Tibial nerve (tissue), 4 donors: ENCODE measurements around the gene FRS2. TPM values are rescaled to one million over a fixed set of nuclear protein-coding genes. Genes with fewer than 3 reads are reported as not detected.
A peak's percentile ranks its signal among the peaks of the same experiment; 100 is the strongest.

Source experiments
- DNase-seq, 2 donors: peaks; one replicate each; pipeline ENCODE4 v3.0.0-alpha.2; 2019; ENCODE audit warnings: low spot score in 2 of 2
- H3K27ac ChIP-seq, 4 donors: fragments of 200-600 bp; sonication (generic) in 3 of 4; one replicate each; pipeline ENCODE4 v1.5.1; 2017 to 2019; ENCODE audit warnings: mild to moderate bottlenecking in 1 of 4
- H3K27me3 ChIP-seq, 2 donors: fragments of 200-600 bp; sonication (generic) in 1 of 2; one replicate each; pipeline versions ENCODE4 v1.5.1 to v1.6.0; 2017 to 2019
- H3K36me3 ChIP-seq, 3 donors: fragments of 200-600 bp; sonication (generic); one replicate each; pipeline ENCODE4 v1.5.1; 2018 to 2019
- H3K4me1 ChIP-seq, 4 donors: fragments of 200-600 bp; sonication (generic) in 3 of 4; one replicate each; pipeline ENCODE4 v1.5.1; 2017 to 2019
- H3K4me3 ChIP-seq, 4 donors: fragments of 200-600 bp; sonication (generic) in 3 of 4; one replicate each; pipeline ENCODE4 v1.5.1; 2017 to 2019; ENCODE audit warnings: mild to moderate bottlenecking in 1 of 4, moderate library complexity in 1 of 4
- H3K9me3 ChIP-seq, 4 donors: fragments of 200-600 bp; sonication (generic) in 3 of 4; one replicate each; pipeline ENCODE4 v1.5.1; 2017 to 2019
- CTCF ChIP-seq, 5 experiments: fragments of 200-600 bp in 3 of 5; fragments of 450-650 bp in 2 of 5; sonication (generic) in 3 of 5; IDR thresholded peaks; one replicate each; pipeline ENCODE4 v1.5.1; 2016 to 2019; ENCODE audit warnings: antibody characterized with exemption in 5 of 5, mild to moderate bottlenecking in 3 of 5, moderate library complexity in 2 of 5
- EP300 ChIP-seq, 2 donors: sonication (generic); formaldehyde crosslinking; IDR thresholded peaks; one replicate each; pipeline ENCODE4 v1.6.1; 2017; ENCODE audit warnings: antibody characterized with exemption in 2 of 2, mild to moderate bottlenecking in 1 of 2
- POLR2A ChIP-seq, 2 donors: fragments of 450-650 bp; IDR thresholded peaks; one replicate each; pipeline ENCODE4 v1.6.1; 2017; ENCODE audit warnings: antibody characterized with exemption in 2 of 2, mild to moderate bottlenecking in 2 of 2, moderate library complexity in 2 of 2
- WGBS, 2 donors: methylation state at CpG; one replicate each; pipeline ENCODE4 v1.1.5; 2018; 5-methylcytosine and 5-hydroxymethylcytosine counted together
- total RNA-seq, 4 donors: library from RNA; depleted of rRNA; stranded (reverse); fragments of >200 nt; gene quantifications; one replicate each; pipeline ENCODE4 v1.1.0, GENCODE V29; 2016

The FRS2 gene
- total RNA-seq, 4 donors from 2014 or later = 51.7 to 113 (median 66.4) TPM

GRCh38 chr12:69579029-69579428 is 108.8 kb downstream of the FRS2 start:
- 76 to 83% methylated on average over 4 of the region's 4 CpGs for WGBS, 2 donors
- peaks cover 0 to 21% (median 0%) of the 10 kb centered on the region in 3 donors for H3K36me3 ChIP-seq
- no peaks in the 10 kb centered on the region for H3K9me3 ChIP-seq
- no peak overlapping the region for H3K4me3 ChIP-seq
- DNase-seq = no peak
- H3K27ac ChIP-seq = no peak overlapping the region
- TF ChIP-seq POLR2A (IDR thresholded peaks at IDR 0.05) (no peak), CTCF (IDR thresholded peaks at IDR 0.05) (no peak), EP300 (IDR thresholded peaks at IDR 0.05) (no peak)
- no peaks in the 10 kb centered on the region for H3K4me1 ChIP-seq
- no peaks in the 10 kb centered on the region for H3K27me3 ChIP-seq

GRCh38 chr12:69580074-69580473 is 109.9 kb downstream of the FRS2 start:
- Histone ChIP-seq H3K36me3 (peaks cover 0 to 10% (median 0%) of the 10 kb centered on the region in 3 donors), H3K27ac (no peak overlapping the region), H3K4me3 (no peak overlapping the region), H3K27me3 (no peaks in the 10 kb centered on the region), H3K4me1 (peaks cover 0 to 3% (median 0%) of the 10 kb centered on the region in 4 donors), H3K9me3 (no peaks in the 10 kb centered on the region)
- no peak for TF ChIP-seq EP300 (IDR thresholded peaks at IDR 0.05)
- WGBS, 2 donors = 94 to 96% methylated on average over 1 of the region's 1 CpG
- no peak for DNase-seq

- no peaks in the 10 kb centered on the region for H3K9me3 ChIP-seq
- no peak for DNase-seq
- H3K4me3 ChIP-seq = no peak overlapping the region
- peaks cover 0 to 17% (median 6%) of the 10 kb centered on the region in 4 donors for H3K4me1 ChIP-seq
- H3K27me3 ChIP-seq = no peaks in the 10 kb centered on the region
- no peak for TF ChIP-seq POLR2A (IDR thresholded peaks at IDR 0.05)
- no peak for TF ChIP-seq EP300 (IDR thresholded peaks at IDR 0.05)
- no peak for TF ChIP-seq CTCF (IDR thresholded peaks at IDR 0.05)
- peaks cover 0 to 14% (median 3%) of the 10 kb centered on the region in 3 donors for H3K36me3 ChIP-seq
- no peak overlapping the region for H3K27ac ChIP-seq
Observed at GRCh38 chr12:69583203-69583602, 113.0 kb downstream of the FRS2 start.

GRCh38 chr12:69585189-69586062 is 115.2 kb downstream of the FRS2 start, which contains the start of gene CCT2:
Gene CCT2 (plus strand): TSS chr12:69585459. CDS start chr12:69585522, 63 bp downstream.
- peak; percentile 94 to 95 for DNase-seq
- Histone ChIP-seq H3K36me3 (peaks cover 0 to 37% (median 12%) of the 10 kb centered on the region in 3 donors), H3K9me3 (no peaks in the 10 kb centered on the region), H3K27me3 (no peaks in the 10 kb centered on the region), H3K4me1 (peaks cover 0 to 17% (median 6%) of the 10 kb centered on the region in 4 donors), H3K4me3 (peak within 1 kb of the TSS; percentile 67 to 86 (median 82)), H3K27ac (peak within 1 kb of the TSS; percentile 66 to 91 (median 76))
- TF ChIP-seq POLR2A (IDR thresholded peaks at IDR 0.05) (peak; percentile 12 to 81), EP300 (IDR thresholded peaks at IDR 0.05) (peak; percentile 74 to 92), CTCF (IDR thresholded peaks at IDR 0.05) (peak in 3 of 5 experiments; percentile 19 to 58 (median 27))
- 1% methylated on average over 54 to 63 of the region's 63 CpGs for WGBS, 2 donors

GRCh38 chr12:69588527-69588926 is 118.3 kb downstream of the FRS2 start:
- Histone ChIP-seq H3K36me3 (peaks cover 3 to 68% (median 21%) of the 10 kb centered on the region in 3 donors), H3K9me3 (no peaks in the 10 kb centered on the region), H3K4me3 (no peak overlapping the region), H3K27me3 (no peaks in the 10 kb centered on the region), H3K27ac (no peak overlapping the region), H3K4me1 (peaks cover 0 to 17% (median 6%) of the 10 kb centered on the region in 4 donors)
- TF ChIP-seq EP300 (IDR thresholded peaks at IDR 0.05) = no peak
- TF ChIP-seq POLR2A (IDR thresholded peaks at IDR 0.05) = no peak
- TF ChIP-seq CTCF (IDR thresholded peaks at IDR 0.05) = no peak
- WGBS, 2 donors = 82 to 87% methylated on average over 4 of the region's 4 CpGs
- DNase-seq = no peak
